Activated effector memory CD4-positive, alpha-beta T cell treated with Interleukin-2 at 50 U/mL for 16 hours (primary cell): ENCODE results near the gene RUSC1.
"Not testable (repeated sequence)": the region's sequence is repeated elsewhere in the genome, so short reads cannot be mapped to it uniquely, and the experiment has no call there.

ENCODE experiments used
- DNase-seq: peaks from one replicate; pipeline ENCODE4 v3.0.0-alpha.2; 2020

RUSC1 gene

GRCh38 chr1:155320661-155321617 lies at the start of gene RUSC1:
Gene RUSC1 (plus strand): TSS chr1:155320894. CDS start chr1:155321774, 880 bp downstream.
- DNase-seq: peak; percentile 56

GRCh38 chr1:155272466-155273342 lies 48.0 kb upstream of the RUSC1 start:
- DNase-seq: no peak

GRCh38 chr1:155273343-155274245 lies 47.1 kb upstream of the RUSC1 start, which contains the start of gene CLK2:
Gene CLK2 (minus strand): TSS chr1:155273504. CDS start chr1:155270977, 2,527 bp downstream.
- DNase-seq: peak; percentile 93

- peak; percentile 85 for DNase-seq
Measured at GRCh38 chr1:155277070-155277901, 43.4 kb upstream of the RUSC1 start, which contains the start of gene HCN3. Gene HCN3 (plus strand): TSS chr1:155277463. CDS start chr1:155277591, 128 bp downstream.

- peak; percentile 53 for DNase-seq
Measured at GRCh38 chr1:155277902-155278688, 42.6 kb upstream of the RUSC1 start.

GRCh38 chr1:155278689-155279160 lies 42.0 kb upstream of the RUSC1 start:
- DNase-seq: no peak

GRCh38 chr1:155279268-155279667 lies 41.4 kb upstream of the RUSC1 start:
- DNase-seq: no peak

GRCh38 chr1:155282488-155283091 lies 38.1 kb upstream of the RUSC1 start:
- DNase-seq: no peak

GRCh38 chr1:155284476-155284875 lies 36.2 kb upstream of the RUSC1 start:
- no peak for DNase-seq

- DNase-seq: no peak
Measured at GRCh38 chr1:155285063-155285462, 35.6 kb upstream of the RUSC1 start.

GRCh38 chr1:155285631-155286044 lies 35.1 kb upstream of the RUSC1 start:
- no peak for DNase-seq

GRCh38 chr1:155286544-155286943 lies 34.1 kb upstream of the RUSC1 start:
- DNase-seq: no peak

- no peak for DNase-seq
Measured at GRCh38 chr1:155287987-155288543, 32.6 kb upstream of the RUSC1 start.

- DNase-seq: not testable (repeated sequence)
Measured at GRCh38 chr1:155291006-155291405, 29.7 kb upstream of the RUSC1 start.

- DNase-seq: no peak
Measured at GRCh38 chr1:155293086-155293749, 27.5 kb upstream of the RUSC1 start.

- DNase-seq: no peak
Measured at GRCh38 chr1:155294520-155295182, 26.0 kb upstream of the RUSC1 start.

- DNase-seq: no peak
Measured at GRCh38 chr1:155295183-155295941, 25.3 kb upstream of the RUSC1 start.

- no peak for DNase-seq
Measured at GRCh38 chr1:155295942-155296267, 24.8 kb upstream of the RUSC1 start.
